Suprapubic skin (tissue), 4 donors: Measurements from ENCODE around the gene WDR33. TPM values are rescaled to one million over a fixed set of nuclear protein-coding genes. Genes with fewer than 3 reads are reported as not detected.

ENCODE experiments used
- DNase-seq, 2 donors: peaks; one replicate each; pipeline ENCODE4 v3.0.0-alpha.2; 2019; ENCODE audit warnings: low spot score in 2 of 2
- H3K27ac ChIP-seq: fragments of 200-600 bp; sonication (generic); one replicate; pipeline ENCODE4 v1.5.1; 2019
- H3K27me3 ChIP-seq: fragments of 200-600 bp; sonication (generic); one replicate; pipeline ENCODE4 v1.5.1; 2019
- H3K36me3 ChIP-seq: fragments of 200-600 bp; sonication (generic); one replicate; pipeline ENCODE4 v1.5.1; 2019
- H3K4me1 ChIP-seq: fragments of 200-600 bp; sonication (generic); one replicate; pipeline ENCODE4 v1.5.1; 2019
- H3K4me3 ChIP-seq: fragments of 200-600 bp; sonication (generic); one replicate; pipeline ENCODE4 v1.5.1; 2019; ENCODE audit warnings: mild to moderate bottlenecking
- H3K9me3 ChIP-seq: fragments of 200-600 bp; sonication (generic); one replicate; pipeline ENCODE4 v1.5.1; 2019
- EP300 ChIP-seq: sonication (generic); formaldehyde crosslinking; IDR thresholded peaks from one replicate; pipeline ENCODE4 v1.6.1; 2017; ENCODE audit warnings: antibody characterized with exemption
- POLR2A ChIP-seq, 2 donors: fragments of 450-650 bp; IDR thresholded peaks; one replicate each; pipeline ENCODE4 v1.6.1; 2017; ENCODE audit warnings: antibody characterized with exemption in 2 of 2, mild to moderate bottlenecking in 2 of 2, moderate library complexity in 2 of 2
- POLR2AphosphoS5 ChIP-seq, 3 donors: sonication (generic); formaldehyde crosslinking; IDR thresholded peaks; one replicate each; pipeline ENCODE4 v1.6.1; 2017; ENCODE audit warnings: antibody characterized with exemption in 3 of 3
- WGBS: methylation state at CpG from one replicate; pipeline ENCODE4 v1.1.5; 2018; 5-methylcytosine and 5-hydroxymethylcytosine counted together
- total RNA-seq, 4 donors: library from RNA; depleted of rRNA; stranded (reverse); fragments of >200 nt; gene quantifications; one replicate each; pipeline ENCODE4 v1.1.0, GENCODE V29; 2016
- TF ChIP-seq, protein P1 (sequence below), 2 donors: fragments of 200-600 bp in 1 of 2; fragments of 450-650 bp in 1 of 2; sonication (generic) in 1 of 2; IDR thresholded peaks; one replicate each; pipeline ENCODE4 v1.5.1; 2016 to 2019; ENCODE audit warnings: antibody characterized with exemption in 2 of 2, mild to moderate bottlenecking in 1 of 2, moderate library complexity in 1 of 2

The WDR33 gene
- total RNA-seq, 4 donors from 2014 or later = 31.9 to 85.8 (median 44.1) TPM

GRCh38 chr2:127700527-127701192 is 110.3 kb downstream of the WDR33 start:
- Histone ChIP-seq H3K4me3 (peak overlapping the region; percentile 83), H3K27ac (peak overlapping the region; percentile 99), H3K4me1 (peaks cover 43% of the 10 kb centered on the region), H3K9me3 (no peaks in the 10 kb centered on the region), H3K36me3 (no peaks in the 10 kb centered on the region), H3K27me3 (no peaks in the 10 kb centered on the region)
- TF ChIP-seq POLR2AphosphoS5 (IDR thresholded peaks at IDR 0.05) (no peak), POLR2A (IDR thresholded peaks at IDR 0.05) (no peak), EP300 (no peak)
- TF ChIP-seq, protein P1, sequence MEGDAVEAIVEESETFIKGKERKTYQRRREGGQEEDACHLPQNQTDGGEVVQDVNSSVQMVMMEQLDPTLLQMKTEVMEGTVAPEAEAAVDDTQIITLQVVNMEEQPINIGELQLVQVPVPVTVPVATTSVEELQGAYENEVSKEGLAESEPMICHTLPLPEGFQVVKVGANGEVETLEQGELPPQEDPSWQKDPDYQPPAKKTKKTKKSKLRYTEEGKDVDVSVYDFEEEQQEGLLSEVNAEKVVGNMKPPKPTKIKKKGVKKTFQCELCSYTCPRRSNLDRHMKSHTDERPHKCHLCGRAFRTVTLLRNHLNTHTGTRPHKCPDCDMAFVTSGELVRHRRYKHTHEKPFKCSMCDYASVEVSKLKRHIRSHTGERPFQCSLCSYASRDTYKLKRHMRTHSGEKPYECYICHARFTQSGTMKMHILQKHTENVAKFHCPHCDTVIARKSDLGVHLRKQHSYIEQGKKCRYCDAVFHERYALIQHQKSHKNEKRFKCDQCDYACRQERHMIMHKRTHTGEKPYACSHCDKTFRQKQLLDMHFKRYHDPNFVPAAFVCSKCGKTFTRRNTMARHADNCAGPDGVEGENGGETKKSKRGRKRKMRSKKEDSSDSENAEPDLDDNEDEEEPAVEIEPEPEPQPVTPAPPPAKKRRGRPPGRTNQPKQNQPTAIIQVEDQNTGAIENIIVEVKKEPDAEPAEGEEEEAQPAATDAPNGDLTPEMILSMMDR (IDR thresholded peaks at IDR 0.05) = no peak
- peak in 1 of 2 donors; percentile 84 for DNase-seq
- WGBS = 52% methylated on average over 17 of the region's 17 CpGs

- no peak overlapping the region for H3K27ac ChIP-seq
- H3K4me1 ChIP-seq = peaks cover 32% of the 10 kb centered on the region
- no peaks in the 10 kb centered on the region for H3K27me3 ChIP-seq
- TF ChIP-seq EP300 (no peak), POLR2A (IDR thresholded peaks at IDR 0.05) (no peak), POLR2AphosphoS5 (IDR thresholded peaks at IDR 0.05) (no peak)
- TF ChIP-seq, protein P1 (IDR thresholded peaks at IDR 0.05) = no peak
- H3K9me3 ChIP-seq = no peaks in the 10 kb centered on the region
- H3K36me3 ChIP-seq = no peaks in the 10 kb centered on the region
- no peak overlapping the region for H3K4me3 ChIP-seq
- DNase-seq = peak in 1 of 2 donors; percentile 55
- 95% methylated on average over 27 of the region's 27 CpGs for WGBS
Observed at GRCh38 chr2:127698553-127699355, 112.2 kb downstream of the WDR33 start.

GRCh38 chr2:127697482-127698180 is 113.3 kb downstream of the WDR33 start:
- H3K9me3 ChIP-seq = no peaks in the 10 kb centered on the region
- peaks cover 21% of the 10 kb centered on the region for H3K4me1 ChIP-seq
- no peaks in the 10 kb centered on the region for H3K36me3 ChIP-seq
- WGBS = 94% methylated on average over 21 of the region's 21 CpGs
- TF ChIP-seq, protein P1 (IDR thresholded peaks at IDR 0.05) = no peak
- TF ChIP-seq EP300 (no peak), POLR2AphosphoS5 (IDR thresholded peaks at IDR 0.05) (no peak), POLR2A (IDR thresholded peaks at IDR 0.05) (no peak)
- DNase-seq = peak in 1 of 2 donors; percentile 49
- no peak overlapping the region for H3K4me3 ChIP-seq
- no peak overlapping the region for H3K27ac ChIP-seq
- H3K27me3 ChIP-seq = no peaks in the 10 kb centered on the region

GRCh38 chr2:127695491-127696472 is 115.2 kb downstream of the WDR33 start:
- peak in 1 of 2 donors; percentile 68 for DNase-seq
- no peak for TF ChIP-seq EP300
- no peak for TF ChIP-seq POLR2A (IDR thresholded peaks at IDR 0.05)
- TF ChIP-seq, protein P1 (IDR thresholded peaks at IDR 0.05) = peak in 1 of 2 donors; percentile 24
- no peak for TF ChIP-seq POLR2AphosphoS5 (IDR thresholded peaks at IDR 0.05)
- H3K27me3 ChIP-seq = no peaks in the 10 kb centered on the region
- H3K4me3 ChIP-seq = peak overlapping the region; percentile 40
- WGBS = 29% methylated on average over 37 of the region's 52 CpGs
- H3K27ac ChIP-seq = no peak overlapping the region
- no peaks in the 10 kb centered on the region for H3K36me3 ChIP-seq
- H3K4me1 ChIP-seq = peaks cover 11% of the 10 kb centered on the region
- H3K9me3 ChIP-seq = no peaks in the 10 kb centered on the region
